SIG-M5 treated with dmso at 0.1 percent for 504 hours (cell line): Measurements from ENCODE around the gene PHLPP2.
"Not testable (repeated sequence)": the region's sequence is repeated elsewhere in the genome, so short reads cannot be mapped to it uniquely, and the experiment has no call there.

Experiments
- DNase-seq: peaks from one replicate; lab custom pipeline; 2025; ENCODE audit not compliant: unreplicated experiment; lab: John Stamatoyannopoulos, UW

PHLPP2 gene

GRCh38 chr16:71625113-71625850 lies 99.2 kb downstream of the PHLPP2 start:
- no peak for DNase-seq

GRCh38 chr16:71623597-71623996 lies 100.9 kb downstream of the PHLPP2 start:
- DNase-seq: no peak

- no peak for DNase-seq
These were observed 102.4 kb downstream of the PHLPP2 start for GRCh38 chr16:71622088-71622487.

- no peak for DNase-seq
These were observed 106.1 kb downstream of the PHLPP2 start for GRCh38 chr16:71618429-71618828.

GRCh38 chr16:71614956-71615355 lies 109.5 kb downstream of the PHLPP2 start:
- DNase-seq: not testable (repeated sequence)

GRCh38 chr16:71610936-71611871 lies 113.3 kb downstream of the PHLPP2 start:
- DNase-seq: peak; percentile 42

- no peak for DNase-seq
These were observed 114.1 kb downstream of the PHLPP2 start for GRCh38 chr16:71610447-71610846.

GRCh38 chr16:71609066-71609465 lies 115.4 kb downstream of the PHLPP2 start:
- no peak for DNase-seq

GRCh38 chr16:71600822-71601221 lies 123.7 kb downstream of the PHLPP2 start:
- DNase-seq: no peak

GRCh38 chr16:71598426-71598825 lies 126.1 kb downstream of the PHLPP2 start:
- not testable (repeated sequence) for DNase-seq

GRCh38 chr16:71595340-71595826 lies 129.1 kb downstream of the PHLPP2 start:
- DNase-seq: not testable (repeated sequence)
